Stimulated activated CD4-positive, alpha-beta T cell treated with anti-CD3 and anti-CD28 coated beads, Interleukin-12 subunit alpha, Interleukin-12 subunit beta, amount 100 ng/mL, for 48 hours (primary cell): ENCODE measurements around the gene SH2D6.
"Not testable (repeated sequence)": the region's sequence is repeated elsewhere in the genome, so short reads cannot be mapped to it uniquely, and the experiment has no call there.

Source experiments
- DNase-seq, 3 donors: peaks; one replicate each; pipeline ENCODE4 v3.0.0-alpha.2; 2020; ENCODE audit warnings: low read depth in 2 of 3, low spot score in 1 of 3

SH2D6 gene

GRCh38 chr2:85398426-85399182 is 19.9 kb upstream of the SH2D6 start:
- no peak for DNase-seq

GRCh38 chr2:85399183-85399455 is 19.4 kb upstream of the SH2D6 start:
- DNase-seq, result no peak

- no peak for DNase-seq
These were observed 18.5 kb upstream of the SH2D6 start for GRCh38 chr2:85400023-85400422.

GRCh38 chr2:85400541-85401463 is 17.7 kb upstream of the SH2D6 start:
- DNase-seq, result no peak

GRCh38 chr2:85401464-85401805 is 17.1 kb upstream of the SH2D6 start:
- no peak for DNase-seq

GRCh38 chr2:85401844-85402243 is 16.7 kb upstream of the SH2D6 start:
- DNase-seq, result no peak

- peak; percentile 51 to 63 (median 52) for DNase-seq
These were observed 13.1 kb upstream of the SH2D6 start for GRCh38 chr2:85405201-85406059.

- peak in 1 of 3 donors; percentile 26 for DNase-seq
These were observed 8.5 kb upstream of the SH2D6 start, which contains the start of gene CAPG for GRCh38 chr2:85409845-85410583. Gene CAPG (minus strand): TSS chr2:85410366. CDS start chr2:85402145, 8,221 bp downstream.

- no peak for DNase-seq
These were observed 7.7 kb upstream of the SH2D6 start for GRCh38 chr2:85410584-85411404.

GRCh38 chr2:85411405-85411748 is 7.1 kb upstream of the SH2D6 start:
- DNase-seq, result no peak

- DNase-seq, result no peak
These were observed 4.7 kb upstream of the SH2D6 start for GRCh38 chr2:85413592-85414420.

GRCh38 chr2:85414421-85414759 is 4.1 kb upstream of the SH2D6 start:
- DNase-seq, result not testable (repeated sequence)

- DNase-seq, result no peak
These were observed 3.6 kb upstream of the SH2D6 start for GRCh38 chr2:85414761-85415553.

GRCh38 chr2:85415980-85416650 is 2.4 kb upstream of the SH2D6 start:
- DNase-seq, result no peak

GRCh38 chr2:85419009-85419675 is 628 bp downstream of the SH2D6 start:
- no peak for DNase-seq

- DNase-seq, result peak; percentile 87 to 99 (median 91)
These were observed 2.2 kb downstream of the SH2D6 start for GRCh38 chr2:85420536-85421259.
